Heart right ventricle (tissue), 16 donors: ENCODE results near the gene RO60. TPM values are rescaled to one million over a fixed set of nuclear protein-coding genes. Genes with fewer than 3 reads are reported as not detected.

Experiments used
- ATAC-seq, 8 donors: fragments of 200-7000 bp; cut with Tn5 transposase; one replicate each; pipeline ENCODE4 v1.9.1; 2020; ENCODE audit warnings: mild to moderate bottlenecking in 8 of 8, moderate library complexity in 8 of 8, moderate number of reproducible peaks in 1 of 8
- DNase-seq, 2 donors: peaks; one replicate each; pipeline ENCODE4 v3.0.0-alpha.2; 2020
- H3K27ac ChIP-seq, 10 donors: fragments of 200-600 bp; sonication (generic) in 2 of 10; one replicate each; pipeline versions ENCODE4 v1.5.0 to v1.8.0; 2020 to 2022; ENCODE audit warnings: mild to moderate bottlenecking in 3 of 10
- H3K27me3 ChIP-seq, 7 donors: fragments of 200-600 bp; one replicate each; pipeline ENCODE4 v1.8.0; 2021 to 2022; ENCODE audit warnings: mild to moderate bottlenecking in 2 of 7
- H3K36me3 ChIP-seq, 9 donors: fragments of 200-600 bp; sonication (generic) in 1 of 9; one replicate each; pipeline versions ENCODE4 v1.5.0 to v1.8.0; 2020 to 2022; ENCODE audit warnings: mild to moderate bottlenecking in 2 of 9
- H3K4me1 ChIP-seq, 9 donors: fragments of 200-600 bp; sonication (generic) in 1 of 9; one replicate each; pipeline versions ENCODE4 v1.5.0 to v1.8.0; 2020 to 2022; ENCODE audit warnings: mild to moderate bottlenecking in 4 of 9
- H3K4me3 ChIP-seq, 10 donors: fragments of 200-600 bp; sonication (generic) in 2 of 10; one replicate each; pipeline versions ENCODE4 v1.5.0 to v1.8.0; 2020 to 2022; ENCODE audit warnings: mild to moderate bottlenecking in 7 of 10, moderate library complexity in 2 of 10
- H3K9me3 ChIP-seq, 11 donors: fragments of 200-600 bp in 10 of 11; sonication (generic) in 2 of 11; one replicate each; pipeline versions ENCODE4 v1.5.0 to v1.8.0; 2013 to 2022; ENCODE audit warnings: mild to moderate bottlenecking in 2 of 11, control low read depth in 1 of 11, moderate library complexity in 1 of 11
- WGBS, 2 donors: extraction: QIAGEN DNeasy Blood & Tissue Kit; methylation state at CpG; one replicate each; pipeline ENCODE4 v1.1.7; 2013; ENCODE audit warnings: inconsistent platforms in 1 of 2; 5-methylcytosine and 5-hydroxymethylcytosine counted together
- intact Hi-C, 10 donors: fragments of 100-400 bp; cut with DNase I; formaldehyde crosslinking; loops; one replicate each; pipeline versions ENCODE4 v1.11.1 to v1.14.2; 2022
- polyA plus RNA-seq, 2 donors: library from polyadenylated mRNA; stranded (reverse); fragments of 200-250 nt; gene quantifications; one replicate each; pipeline ENCODE4 v1.2.3, GENCODE V29; 2013
- total RNA-seq, 10 donors: library from RNA; stranded (reverse); fragmentation: NEBNext Ultra II Directional in 3 of 10; extraction: Animal tissue kit (Norgen Biotek cat#: 25700) in 3 of 10; gene quantifications; one replicate each; pipeline versions ENCODE4 v1.2.1 to v1.2.4, GENCODE V29; 2021 to 2023
- TF ChIP-seq, protein P1 (sequence below), 9 donors: fragments of 200-600 bp; sonication (generic) in 2 of 9; IDR thresholded peaks; one replicate each; pipeline versions ENCODE4 v1.5.0 to v1.8.0; 2021 to 2022; ENCODE audit warnings: antibody characterized with exemption in 9 of 9, mild to moderate bottlenecking in 5 of 9, moderate library complexity in 1 of 9
- donor health status: Arrhythmogenic right ventricular cardiomyopathy.
- donor health status: ischemic (EF 13 %, LVEDD 7.1; RV severe dilation, severe dysfunction).
- donor health status: healthy with polysubstance abuse.
- donor health status: DM: no; HTN: yes; CAD: no.
- donor health status: DM: no; HTN: no; CAD: no.
- donor health status: ischemic (EF 25% LVEDD 6.9; RV normal size, moderate dysfunction).
- donor health status: ischemic (EF 25% LVEDD 5.7; RV mildly dilated, moderate dysfunction).
- donor health status: healthy.
- donor health status: DM: yes; HTN: yes; CAD: no.
- donor health status: Ischemic cardiomyopathy.
- donor health status: ischemic (EF 35%, LVEDD 5.7; RV mildly dilated, moderate dysfunction).
- donor health status: nonischemic (EF 11% LVEDD 7.7; RV severe dilation, severe dysfunction).
- donor health status: DM: yes; HTN: yes; CAD: no.
- donor health status: PGD.
- donor health status: ischemic (EF 29% LVEDD 5.4; RV normal size, mild dysfunction).
- donor health status: nonischemic (EF 23%, LVEDD 6.1; RV moderate dilation, normal function).

The RO60 gene
- total and polyA plus RNA-seq, 12 donors: 4.7 to 62.9 (median 54.9) TPM

- no peak for ATAC-seq
- H3K4me1 ChIP-seq: no peaks in the 10 kb centered on the region
- H3K27ac ChIP-seq: no peak overlapping the region
- H3K36me3 ChIP-seq: peaks cover 0 to 86% (median 38%) of the 10 kb centered on the region in 9 donors
- no peak for DNase-seq
- intact Hi-C loops: no loop called here
- TF ChIP-seq, protein P1, sequence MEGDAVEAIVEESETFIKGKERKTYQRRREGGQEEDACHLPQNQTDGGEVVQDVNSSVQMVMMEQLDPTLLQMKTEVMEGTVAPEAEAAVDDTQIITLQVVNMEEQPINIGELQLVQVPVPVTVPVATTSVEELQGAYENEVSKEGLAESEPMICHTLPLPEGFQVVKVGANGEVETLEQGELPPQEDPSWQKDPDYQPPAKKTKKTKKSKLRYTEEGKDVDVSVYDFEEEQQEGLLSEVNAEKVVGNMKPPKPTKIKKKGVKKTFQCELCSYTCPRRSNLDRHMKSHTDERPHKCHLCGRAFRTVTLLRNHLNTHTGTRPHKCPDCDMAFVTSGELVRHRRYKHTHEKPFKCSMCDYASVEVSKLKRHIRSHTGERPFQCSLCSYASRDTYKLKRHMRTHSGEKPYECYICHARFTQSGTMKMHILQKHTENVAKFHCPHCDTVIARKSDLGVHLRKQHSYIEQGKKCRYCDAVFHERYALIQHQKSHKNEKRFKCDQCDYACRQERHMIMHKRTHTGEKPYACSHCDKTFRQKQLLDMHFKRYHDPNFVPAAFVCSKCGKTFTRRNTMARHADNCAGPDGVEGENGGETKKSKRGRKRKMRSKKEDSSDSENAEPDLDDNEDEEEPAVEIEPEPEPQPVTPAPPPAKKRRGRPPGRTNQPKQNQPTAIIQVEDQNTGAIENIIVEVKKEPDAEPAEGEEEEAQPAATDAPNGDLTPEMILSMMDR (IDR thresholded peaks at IDR 0.05): no peak
- H3K27me3 ChIP-seq: no peaks in the 10 kb centered on the region
- peaks cover 0 to 7% (median 0%) of the 10 kb centered on the region in 11 donors for H3K9me3 ChIP-seq
- no peak overlapping the region for H3K4me3 ChIP-seq
Observed at GRCh38 chr1:193077991-193078390, 18.6 kb downstream of the RO60 start.

DNA sequence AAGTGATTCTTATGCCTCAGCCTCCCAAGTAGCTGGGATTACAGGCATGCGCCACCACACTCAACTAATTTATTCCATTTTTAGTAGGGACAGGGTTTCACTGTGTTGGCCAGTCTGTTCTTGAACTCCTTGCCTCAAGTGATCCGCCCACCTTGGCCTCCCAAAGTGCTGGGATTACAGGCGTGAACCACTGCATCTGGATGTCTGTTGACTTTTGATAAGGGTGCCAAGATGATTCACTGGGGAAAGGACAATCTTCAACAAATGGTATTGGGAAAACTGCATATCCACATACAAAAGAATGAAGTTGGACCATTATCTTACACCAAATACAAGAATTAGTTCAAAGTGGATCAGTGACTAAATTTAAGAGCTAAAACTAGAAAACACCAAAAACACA lies 19.8 kb downstream of the RO60 start:
- TF ChIP-seq, protein P1 (IDR thresholded peaks at IDR 0.05): no peak
- peaks cover 0 to 92% (median 50%) of the 10 kb centered on the region in 9 donors for H3K36me3 ChIP-seq
- ATAC-seq: no peak
- H3K4me1 ChIP-seq: no peaks in the 10 kb centered on the region
- H3K27me3 ChIP-seq: no peaks in the 10 kb centered on the region
- DNase-seq: no peak
- peaks cover 0 to 7% (median 0%) of the 10 kb centered on the region in 11 donors for H3K9me3 ChIP-seq
- H3K27ac ChIP-seq: no peak overlapping the region
- WGBS, 2 donors: 94 to 95% methylated on average over 3 of the region's 3 CpGs
- intact Hi-C loops: no loop called here
- no peak overlapping the region for H3K4me3 ChIP-seq

DNA sequence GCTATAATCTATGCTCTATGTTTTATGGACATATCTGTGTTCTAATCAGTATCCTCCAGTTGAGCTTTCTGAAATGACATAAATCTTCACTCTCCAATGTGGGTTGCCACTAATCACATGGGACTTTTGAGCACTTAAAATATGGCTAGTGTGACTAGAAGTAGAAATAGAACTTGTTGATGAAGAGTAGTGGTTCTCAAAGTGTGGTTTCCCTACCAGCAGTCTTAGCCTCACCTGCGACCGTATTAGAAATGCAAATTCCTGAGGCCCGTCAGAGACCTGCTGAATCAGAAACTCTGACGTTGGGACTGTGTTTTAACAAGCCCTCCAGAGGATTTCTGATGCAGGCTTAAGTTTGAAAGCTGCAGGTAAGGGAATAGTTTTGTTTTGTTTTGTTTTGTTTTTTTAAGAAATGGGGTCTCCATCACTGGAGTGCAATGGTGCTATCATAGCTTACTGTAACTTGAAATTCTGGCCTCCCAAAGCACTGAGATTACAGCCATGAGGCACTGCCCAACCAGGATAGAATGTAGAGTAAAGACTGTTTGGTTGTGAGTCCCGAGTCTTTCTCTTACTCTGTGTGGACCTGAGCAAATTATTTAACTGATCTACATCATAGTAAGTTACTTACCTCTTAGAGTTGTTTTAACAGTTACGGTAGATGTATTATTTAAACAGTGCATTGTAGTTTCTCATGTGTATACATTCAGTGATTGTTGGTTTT lies 24.1 kb downstream of the RO60 start:
- WGBS, 2 donors: 93 to 95% methylated on average over 6 of the region's 6 CpGs
- H3K36me3 ChIP-seq: peaks cover 0 to 95% (median 36%) of the 10 kb centered on the region in 9 donors
- TF ChIP-seq, protein P1 (IDR thresholded peaks at IDR 0.05): no peak
- H3K27me3 ChIP-seq: no peaks in the 10 kb centered on the region
- ATAC-seq (no peak), DNase-seq (no peak)
- H3K4me1 ChIP-seq: peaks cover 0 to 17% (median 0%) of the 10 kb centered on the region in 9 donors
- intact Hi-C loops: no loop called here
- no peak overlapping the region for H3K4me3 ChIP-seq
- H3K27ac ChIP-seq: no peak overlapping the region
- peaks cover 0 to 2% (median 0%) of the 10 kb centered on the region in 11 donors for H3K9me3 ChIP-seq

- no peak for DNase-seq
- Histone ChIP-seq H3K27ac (no peak overlapping the region), H3K27me3 (no peaks in the 10 kb centered on the region), H3K4me3 (no peak overlapping the region), H3K4me1 (peaks cover 0 to 17% (median 0%) of the 10 kb centered on the region in 9 donors), H3K36me3 (peaks cover 0 to 93% (median 33%) of the 10 kb centered on the region in 9 donors), H3K9me3 (no peaks in the 10 kb centered on the region)
- intact Hi-C loops: no loop called here
- 69 to 76% methylated on average over 1 of the region's 1 CpG for WGBS, 2 donors
- TF ChIP-seq, protein P1 (IDR thresholded peaks at IDR 0.05): no peak
- peak in 4 of 8 donors; percentile 47 to 69 (median 51) for ATAC-seq
Observed at GRCh38 chr1:193085263-193085662, 25.9 kb downstream of the RO60 start.
